Measurements from ENCODE around the gene MAD2L2. TPM values are rescaled to one million over a fixed set of nuclear protein-coding genes. Genes with fewer than 3 reads are reported as not detected.
A peak's percentile ranks its signal among the peaks of the same experiment; 100 is the strongest.

The MAD2L2 gene
- total and polyA plus RNA-seq, 8 donors: 25.7 to 56.1 (median 45.6) TPM

DNA sequence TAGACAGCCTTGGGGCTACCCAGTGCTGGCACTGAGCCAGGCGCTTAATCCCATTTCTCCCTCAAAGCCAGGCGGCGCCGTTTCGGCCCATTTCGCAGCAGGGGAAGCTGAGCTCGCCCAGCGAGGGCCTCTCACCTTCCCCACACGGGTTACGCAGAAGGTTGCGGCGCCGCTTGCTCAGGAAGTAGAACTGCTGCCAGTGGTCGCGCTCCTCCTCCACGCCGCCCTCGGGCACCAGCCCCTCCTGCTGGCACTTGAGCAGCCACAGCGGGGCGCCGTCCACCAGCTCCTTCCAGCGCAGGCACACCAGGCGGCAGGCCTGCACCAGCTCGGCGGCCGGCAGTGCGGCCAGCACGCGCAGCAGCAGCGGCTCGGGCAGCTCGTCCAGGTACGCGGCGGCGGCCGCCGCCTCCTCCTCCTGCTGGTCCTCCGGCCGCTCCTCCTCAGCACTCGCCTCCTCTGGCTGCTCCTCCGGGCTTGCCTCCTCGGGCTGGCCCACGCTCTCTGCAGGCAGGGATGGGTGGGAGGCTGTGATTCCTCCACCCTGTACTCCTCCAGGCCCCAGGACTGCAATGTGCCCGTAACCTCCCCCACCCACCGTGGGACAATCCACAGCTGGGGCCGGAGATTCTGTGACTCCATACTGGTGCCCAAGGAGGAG, 30.5 kb downstream of the MAD2L2 start:
- no peaks in the 10 kb centered on the region for H3K9me3 ChIP-seq
- H3K4me3 ChIP-seq: peak overlapping the region in 1 of 2 donors; percentile 6
- intact Hi-C loops (cut with DNase I): loop anchor here in 1 of 2 donors (5.0 kb wide), 1 partner anchor 72 kb away; no protein-coding TSS in a partner anchor
- H3K4me1 ChIP-seq: peaks cover 5 to 41% of the 10 kb centered on the region in 2 donors
- H3K36me3 ChIP-seq: no peaks in the 10 kb centered on the region
- peak; percentile 76 for ATAC-seq
- no peak overlapping the region for H3K27ac ChIP-seq
- peaks cover 11 to 52% of the 10 kb centered on the region in 2 donors for H3K27me3 ChIP-seq
- DNase-seq: peak in 3 of 4 donors; percentile 52 to 94 (median 84)
- TF ChIP-seq, protein P1, sequence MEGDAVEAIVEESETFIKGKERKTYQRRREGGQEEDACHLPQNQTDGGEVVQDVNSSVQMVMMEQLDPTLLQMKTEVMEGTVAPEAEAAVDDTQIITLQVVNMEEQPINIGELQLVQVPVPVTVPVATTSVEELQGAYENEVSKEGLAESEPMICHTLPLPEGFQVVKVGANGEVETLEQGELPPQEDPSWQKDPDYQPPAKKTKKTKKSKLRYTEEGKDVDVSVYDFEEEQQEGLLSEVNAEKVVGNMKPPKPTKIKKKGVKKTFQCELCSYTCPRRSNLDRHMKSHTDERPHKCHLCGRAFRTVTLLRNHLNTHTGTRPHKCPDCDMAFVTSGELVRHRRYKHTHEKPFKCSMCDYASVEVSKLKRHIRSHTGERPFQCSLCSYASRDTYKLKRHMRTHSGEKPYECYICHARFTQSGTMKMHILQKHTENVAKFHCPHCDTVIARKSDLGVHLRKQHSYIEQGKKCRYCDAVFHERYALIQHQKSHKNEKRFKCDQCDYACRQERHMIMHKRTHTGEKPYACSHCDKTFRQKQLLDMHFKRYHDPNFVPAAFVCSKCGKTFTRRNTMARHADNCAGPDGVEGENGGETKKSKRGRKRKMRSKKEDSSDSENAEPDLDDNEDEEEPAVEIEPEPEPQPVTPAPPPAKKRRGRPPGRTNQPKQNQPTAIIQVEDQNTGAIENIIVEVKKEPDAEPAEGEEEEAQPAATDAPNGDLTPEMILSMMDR (IDR thresholded peaks at IDR 0.05): peak; percentile 46 to 69

DNA sequence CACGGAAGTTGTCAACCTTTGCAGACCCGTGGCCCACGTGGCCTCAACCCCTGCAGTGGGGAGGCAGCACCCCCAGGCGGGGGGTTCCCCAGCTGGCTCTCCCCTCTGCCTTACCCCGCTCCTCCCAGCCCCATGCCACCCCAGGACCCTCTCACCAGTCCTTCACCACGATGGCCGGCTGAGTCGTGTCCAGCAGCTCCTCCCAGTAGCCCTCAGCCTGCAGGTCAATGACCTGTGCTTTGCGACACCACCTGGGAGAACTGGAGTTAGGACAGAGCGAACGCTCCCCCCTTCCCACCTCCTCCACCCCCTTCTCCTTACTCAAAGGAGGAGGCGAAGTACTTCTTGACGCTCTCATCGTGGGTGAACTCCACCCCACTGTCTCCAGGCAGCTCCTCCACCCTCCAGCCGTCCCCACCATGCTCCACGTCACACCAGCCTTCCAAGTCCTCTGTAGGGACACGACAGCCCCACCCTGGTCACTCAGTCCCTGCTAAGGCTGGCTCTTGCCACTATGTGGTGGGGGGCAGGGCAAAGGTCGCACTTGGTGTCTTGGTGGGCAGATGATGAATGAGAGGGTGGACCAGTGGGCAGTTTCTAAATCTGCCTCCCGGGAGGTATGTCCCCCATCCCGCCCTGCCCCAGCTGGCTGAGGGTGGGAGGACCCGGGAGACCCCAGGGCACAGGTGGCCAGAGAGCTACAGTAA, 31.2 kb downstream of the MAD2L2 start:
- H3K27me3 ChIP-seq: peaks cover 11 to 46% of the 10 kb centered on the region in 2 donors
- H3K9me3 ChIP-seq: no peaks in the 10 kb centered on the region
- H3K27ac ChIP-seq: no peak overlapping the region
- intact Hi-C loops (cut with DNase I): loop anchor here in 1 of 2 donors (5.0 to 10.0 kb wide), 2 partner anchors 73 to 615 kb away; no protein-coding TSS in a partner anchor
- H3K36me3 ChIP-seq: no peaks in the 10 kb centered on the region
- H3K4me3 ChIP-seq: peak overlapping the region in 1 of 2 donors; percentile 6
- peaks cover 0 to 35% of the 10 kb centered on the region in 2 donors for H3K4me1 ChIP-seq
- DNase-seq (peak in 1 of 4 donors; percentile 44), ATAC-seq (peak; percentile 46)
- TF ChIP-seq, protein P1 (IDR thresholded peaks at IDR 0.05): no peak

DNA sequence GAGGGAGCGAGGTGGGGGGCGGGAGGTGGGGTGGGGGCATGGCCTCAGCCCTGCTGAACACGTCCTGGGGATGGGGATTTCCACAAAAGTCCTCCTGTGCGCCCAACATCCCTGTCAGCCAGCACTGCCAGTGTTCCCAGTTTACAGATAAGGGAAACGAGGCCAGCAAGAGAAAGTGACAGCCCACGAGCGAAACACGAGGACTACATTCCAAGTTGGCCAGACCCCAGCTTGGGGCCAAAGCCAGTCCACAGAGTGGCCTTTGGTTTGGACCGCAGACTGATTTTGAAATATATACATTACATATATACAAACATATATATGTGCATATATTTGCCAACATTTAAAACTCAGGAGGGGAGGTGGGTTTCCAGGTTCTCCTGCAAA, 31.7 kb downstream of the MAD2L2 start:
- no peak overlapping the region for H3K27ac ChIP-seq
- no peak overlapping the region for H3K4me3 ChIP-seq
- TF ChIP-seq, protein P1 (IDR thresholded peaks at IDR 0.05): no peak
- H3K27me3 ChIP-seq: peaks cover 11 to 43% of the 10 kb centered on the region in 2 donors
- DNase-seq (no peak), ATAC-seq (no peak)
- intact Hi-C loops (cut with DNase I): loop anchor here in 1 of 2 donors (10.0 kb wide), 1 partner anchor 614 kb away; no protein-coding TSS in a partner anchor
- peaks cover 0 to 33% of the 10 kb centered on the region in 2 donors for H3K4me1 ChIP-seq
- H3K36me3 ChIP-seq: no peaks in the 10 kb centered on the region
- H3K9me3 ChIP-seq: no peaks in the 10 kb centered on the region

DNA sequence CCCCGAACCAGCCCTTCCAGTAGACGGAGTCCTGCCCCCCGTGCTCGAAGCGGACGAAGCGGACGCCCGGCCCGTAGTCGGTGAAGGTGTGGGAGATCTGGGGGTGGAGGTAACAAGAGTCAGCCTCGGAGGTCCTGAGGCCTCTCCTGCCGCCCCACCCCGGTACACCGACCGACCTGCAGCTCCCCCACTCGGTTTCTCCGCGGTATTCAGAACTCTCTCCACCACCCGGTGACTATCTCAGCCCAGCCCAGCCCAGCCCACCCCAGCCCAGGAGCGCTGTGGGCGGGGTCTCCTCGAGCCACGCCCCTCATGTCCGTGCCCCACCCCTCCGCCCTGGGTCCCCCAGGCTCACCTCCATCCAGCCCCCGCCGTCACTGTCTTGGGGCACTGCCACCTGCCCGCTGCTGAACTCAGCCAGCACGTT, 32.2 kb downstream of the MAD2L2 start:
- Histone ChIP-seq H3K9me3 (no peaks in the 10 kb centered on the region), H3K27me3 (peaks cover 11 to 43% of the 10 kb centered on the region in 2 donors), H3K27ac (no peak overlapping the region), H3K4me1 (peaks cover 0 to 28% of the 10 kb centered on the region in 2 donors), H3K4me3 (no peak overlapping the region), H3K36me3 (no peaks in the 10 kb centered on the region)
- ATAC-seq (peak; percentile 54), DNase-seq (peak in 1 of 4 donors; percentile 81)
- TF ChIP-seq, protein P1 (IDR thresholded peaks at IDR 0.05): no peak
- intact Hi-C loops (cut with DNase I): loop anchor here in 1 of 2 donors (10.0 kb wide), 1 partner anchor 614 kb away; no protein-coding TSS in a partner anchor

DNA sequence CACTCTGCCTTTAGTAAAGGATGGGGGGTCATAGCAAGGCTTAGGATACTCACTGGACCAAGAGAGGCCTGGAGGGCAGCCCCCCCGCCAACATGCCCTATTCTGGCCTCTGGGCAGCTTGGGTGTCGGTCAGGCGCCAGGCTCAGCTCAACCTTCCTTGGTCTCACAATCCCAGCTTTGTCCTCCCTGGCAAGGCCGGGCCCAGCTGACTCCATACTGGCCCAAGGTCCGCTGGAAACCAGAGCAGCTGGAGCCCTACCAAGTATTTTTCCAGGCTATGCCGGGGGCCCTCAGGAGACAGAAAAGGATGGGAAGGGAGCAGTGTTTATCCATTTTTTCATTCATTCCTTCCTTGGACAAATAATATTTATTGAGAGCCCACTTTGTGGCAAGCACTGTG, 32.9 kb downstream of the MAD2L2 start:
- H3K27ac ChIP-seq: no peak overlapping the region
- H3K4me3 ChIP-seq: no peak overlapping the region
- no peak for ATAC-seq
- H3K27me3 ChIP-seq: peaks cover 11 to 40% of the 10 kb centered on the region in 2 donors
- DNase-seq: no peak
- H3K4me1 ChIP-seq: peaks cover 0 to 24% of the 10 kb centered on the region in 2 donors
- no peaks in the 10 kb centered on the region for H3K36me3 ChIP-seq
- intact Hi-C loops (cut with DNase I): loop anchor here in 1 of 2 donors (10.0 kb wide), 1 partner anchor 613 kb away; no protein-coding TSS in a partner anchor
- H3K9me3 ChIP-seq: no peaks in the 10 kb centered on the region
- TF ChIP-seq, protein P1 (IDR thresholded peaks at IDR 0.05): no peak

Measured in left lung (tissue), 10 donors.